ENCODE data around the gene RAPGEF2. TPM values are rescaled to one million over a fixed set of nuclear protein-coding genes. Genes with fewer than 3 reads are reported as not detected.
"Not testable (repeated sequence)": the region's sequence is repeated elsewhere in the genome, so short reads cannot be mapped to it uniquely, and the experiment has no call there.

RAPGEF2 gene
- total RNA-seq, 3 donors from 2014 or later: 47.0 to 84.0 (median 51.5) TPM

DNA sequence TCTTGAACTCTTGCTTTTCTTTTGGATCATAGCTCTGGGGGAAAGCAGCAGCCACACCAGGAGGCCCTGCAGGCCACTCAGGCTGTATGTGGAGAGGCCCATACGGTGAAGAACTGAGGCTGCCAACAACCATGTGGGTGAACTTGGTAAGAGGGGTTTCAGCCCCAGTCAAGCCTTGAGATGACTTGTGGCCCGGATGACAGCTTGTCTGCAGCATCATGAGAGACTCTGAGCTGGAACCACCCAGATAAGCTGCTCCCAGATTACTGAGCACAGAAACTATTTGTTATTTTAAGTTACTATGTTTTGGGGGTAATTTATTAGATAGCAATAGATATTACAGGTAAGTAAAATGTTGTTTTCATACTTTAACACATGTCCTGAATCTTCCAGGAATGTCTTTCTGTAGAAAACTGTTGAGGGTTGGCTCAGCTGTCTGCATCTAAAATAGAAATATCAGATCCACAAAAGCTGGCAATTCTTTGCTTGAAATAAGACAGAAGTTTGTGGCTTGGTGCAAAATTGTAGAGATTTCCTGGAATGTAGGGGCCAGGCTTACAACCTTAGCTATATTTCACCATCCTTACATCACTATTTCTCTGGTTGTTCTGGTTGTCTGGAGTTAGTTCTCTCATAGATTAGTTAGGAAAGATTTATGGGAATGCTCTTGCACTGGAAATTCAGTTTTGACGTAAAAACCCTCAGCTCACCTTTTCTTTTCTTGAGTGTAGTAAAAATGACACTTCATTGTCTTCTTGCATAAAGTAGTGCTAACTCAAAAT is 272.1 kb downstream of the RAPGEF2 start:
- H3K27ac ChIP-seq: no peak overlapping the region
- no peak overlapping the region for H3K4me3 ChIP-seq
- no peak for DNase-seq (ENCODE audit: low spot score in 2 of 2)
- H3K4me1 ChIP-seq: no peaks in the 10 kb centered on the region
- intact Hi-C loops (cut with DNase I; ENCODE audit: low total_unique reads): no loop called here
- TF ChIP-seq POLR2AphosphoS5 (IDR thresholded peaks at IDR 0.05) (no peak), POLR2A (IDR thresholded peaks at IDR 0.05) (no peak)
- TF ChIP-seq, protein P1, sequence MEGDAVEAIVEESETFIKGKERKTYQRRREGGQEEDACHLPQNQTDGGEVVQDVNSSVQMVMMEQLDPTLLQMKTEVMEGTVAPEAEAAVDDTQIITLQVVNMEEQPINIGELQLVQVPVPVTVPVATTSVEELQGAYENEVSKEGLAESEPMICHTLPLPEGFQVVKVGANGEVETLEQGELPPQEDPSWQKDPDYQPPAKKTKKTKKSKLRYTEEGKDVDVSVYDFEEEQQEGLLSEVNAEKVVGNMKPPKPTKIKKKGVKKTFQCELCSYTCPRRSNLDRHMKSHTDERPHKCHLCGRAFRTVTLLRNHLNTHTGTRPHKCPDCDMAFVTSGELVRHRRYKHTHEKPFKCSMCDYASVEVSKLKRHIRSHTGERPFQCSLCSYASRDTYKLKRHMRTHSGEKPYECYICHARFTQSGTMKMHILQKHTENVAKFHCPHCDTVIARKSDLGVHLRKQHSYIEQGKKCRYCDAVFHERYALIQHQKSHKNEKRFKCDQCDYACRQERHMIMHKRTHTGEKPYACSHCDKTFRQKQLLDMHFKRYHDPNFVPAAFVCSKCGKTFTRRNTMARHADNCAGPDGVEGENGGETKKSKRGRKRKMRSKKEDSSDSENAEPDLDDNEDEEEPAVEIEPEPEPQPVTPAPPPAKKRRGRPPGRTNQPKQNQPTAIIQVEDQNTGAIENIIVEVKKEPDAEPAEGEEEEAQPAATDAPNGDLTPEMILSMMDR (IDR thresholded peaks at IDR 0.05): no peak
- H3K27me3 ChIP-seq: no peaks in the 10 kb centered on the region
- H3K36me3 ChIP-seq: no peaks in the 10 kb centered on the region
- H3K9me3 ChIP-seq: peaks cover 0 to 6% of the 10 kb centered on the region in 2 donors

GRCh38 chr4:159376289-159376688 is 273.4 kb downstream of the RAPGEF2 start:
- TF ChIP-seq POLR2A (IDR thresholded peaks at IDR 0.05): no peak
- TF ChIP-seq POLR2AphosphoS5 (IDR thresholded peaks at IDR 0.05): no peak
- TF ChIP-seq, protein P1 (IDR thresholded peaks at IDR 0.05): no peak

GRCh38 chr4:159378056-159378616 is 275.3 kb downstream of the RAPGEF2 start:
- Histone ChIP-seq H3K4me1 (no peaks in the 10 kb centered on the region), H3K36me3 (no peaks in the 10 kb centered on the region), H3K9me3 (peaks cover 0 to 6% of the 10 kb centered on the region in 2 donors), H3K27ac (no peak overlapping the region), H3K4me3 (no peak overlapping the region), H3K27me3 (no peaks in the 10 kb centered on the region)
- TF ChIP-seq POLR2AphosphoS5 (IDR thresholded peaks at IDR 0.05): no peak
- TF ChIP-seq, protein P1 (IDR thresholded peaks at IDR 0.05): no peak
- intact Hi-C loops (cut with DNase I; ENCODE audit: low total_unique reads): no loop called here
- DNase-seq (ENCODE audit: low spot score in 2 of 2): no peak

More at GRCh38 chr4:159376289-159376688, 273.4 kb downstream of the RAPGEF2 start:
- H3K27me3 ChIP-seq: no peaks in the 10 kb centered on the region
- H3K27ac ChIP-seq: no peak overlapping the region
- H3K4me1 ChIP-seq: no peaks in the 10 kb centered on the region
- intact Hi-C loops (cut with DNase I; ENCODE audit: low total_unique reads): no loop called here
- DNase-seq (ENCODE audit: low spot score in 2 of 2): no peak
- peaks cover 0 to 6% of the 10 kb centered on the region in 2 donors for H3K9me3 ChIP-seq
- H3K4me3 ChIP-seq: no peak overlapping the region
- no peaks in the 10 kb centered on the region for H3K36me3 ChIP-seq

DNA sequence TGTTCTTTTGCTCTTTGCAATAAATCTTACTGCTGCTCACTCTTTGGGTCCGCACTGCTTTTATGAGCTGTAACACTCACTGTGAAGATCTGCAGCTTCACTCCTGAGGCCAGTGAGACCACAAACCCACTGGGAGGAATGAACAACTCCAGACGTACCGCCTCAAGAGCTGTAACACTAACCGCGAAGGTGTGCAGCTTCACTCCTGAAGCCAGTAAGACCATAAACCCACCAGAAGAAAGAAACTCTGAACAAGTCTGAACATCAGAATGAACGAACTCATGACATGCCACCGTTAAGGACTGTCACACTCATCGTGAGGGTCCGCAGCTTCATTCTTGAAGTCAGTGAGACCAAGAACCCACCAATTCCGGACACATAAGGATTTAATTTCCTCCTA is 276.2 kb downstream of the RAPGEF2 start:
- H3K36me3 ChIP-seq; H3K9me3 ChIP-seq; H3K27ac ChIP-seq; H3K4me3 ChIP-seq; H3K27me3 ChIP-seq; DNase-seq (ENCODE audit: low spot score in 2 of 2); intact Hi-C loops (cut with DNase I; ENCODE audit: low total_unique reads); H3K4me1 ChIP-seq: not testable (repeated sequence)

DNA sequence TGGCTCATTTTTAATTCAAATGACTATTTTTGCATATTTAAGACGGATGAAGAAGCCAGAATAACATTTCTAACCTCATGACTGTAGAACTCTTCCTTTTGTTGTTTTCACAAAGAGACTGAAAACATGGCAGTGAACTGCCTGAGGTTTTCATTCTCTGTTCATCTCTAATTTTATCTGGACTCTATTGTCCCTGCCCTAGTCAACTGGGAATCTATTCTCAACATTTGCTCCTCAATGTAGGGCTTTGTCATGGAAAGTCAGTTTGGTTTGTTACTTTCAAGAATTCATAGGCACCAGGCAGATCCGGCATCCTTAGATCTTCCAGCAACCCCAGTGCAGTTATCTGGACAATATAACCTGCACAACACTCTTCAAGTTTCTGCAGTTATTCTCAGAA is 277.0 kb downstream of the RAPGEF2 start:
- intact Hi-C loops (cut with DNase I; ENCODE audit: low total_unique reads): no loop called here
- Histone ChIP-seq H3K4me3 (no peak overlapping the region), H3K9me3 (peaks cover 0 to 6% of the 10 kb centered on the region in 2 donors), H3K27ac (no peak overlapping the region), H3K27me3 (no peaks in the 10 kb centered on the region), H3K4me1 (no peaks in the 10 kb centered on the region), H3K36me3 (no peaks in the 10 kb centered on the region)
- TF ChIP-seq POLR2AphosphoS5 (IDR thresholded peaks at IDR 0.05): no peak
- TF ChIP-seq, protein P1 (IDR thresholded peaks at IDR 0.05): no peak
- no peak for TF ChIP-seq POLR2A (IDR thresholded peaks at IDR 0.05)
- DNase-seq (ENCODE audit: low spot score in 2 of 2): no peak

All from breast epithelium (tissue), 4 donors.